H1 (cell line): ENCODE measurements around the gene SLC25A21. TPM values are rescaled to one million over a fixed set of nuclear protein-coding genes. Genes with fewer than 3 reads are reported as not detected.

Experiments
- CTCF ChIA-PET: fragments of 300-600 bp; sonication (Branson Sonifier 250); formaldehyde crosslinking; loops from one replicate; lab custom pipeline; 2021; ENCODE audit not compliant: partially characterized antibody; lab: Charles Lee
- POLR2A ChIA-PET: fragments of 300-600 bp; sonication (Branson Sonifier 250); formaldehyde crosslinking; loops from one replicate; lab custom pipeline; 2021; ENCODE audit warnings: inconsistent platforms; ENCODE audit not compliant: partially characterized antibody; lab: Charles Lee
- DNase-seq, 2 experiments: peaks; one replicate each; pipeline versions ENCODE4 v3.0.0 to v3.0.0-alpha.2; 2010 to 2022; ENCODE audit warnings: low spot score in 2 of 2, low read depth in 1 of 2, mixed read lengths in 1 of 2
- FAIRE-seq: peaks from 2 replicates; lab custom pipeline; 2011; peaks lifted over from hg19 to GRCh38; lab: Jason Lieb, UNC
- H2AFZ ChIP-seq: 2 replicates; pipeline ENCODE4 v1.8.1; 2012; ENCODE audit warnings: low read length, inconsistent platforms
- H2AK5ac ChIP-seq: 2 replicates; pipeline ENCODE4 v1.6.1; 2013; ENCODE audit warnings: low read depth, low read length
- H2BK120ac ChIP-seq: replicated peaks from 2 replicates; pipeline ENCODE3; 2013; ENCODE audit warnings: low read depth, low read length, inconsistent platforms
- H2BK12ac ChIP-seq: 2 replicates; pipeline ENCODE4 v1.6.1; 2013; ENCODE audit warnings: low read depth, low read length
- H2BK15ac ChIP-seq: 2 replicates; pipeline ENCODE4 v1.6.1; 2013; ENCODE audit warnings: low read length
- H2BK20ac ChIP-seq: 2 replicates; pipeline ENCODE4 v1.6.1; 2013; ENCODE audit warnings: low read length
- H2BK5ac ChIP-seq: 2 replicates; pipeline ENCODE4 v1.6.1; 2013; ENCODE audit warnings: low read depth, low read length
- H3K14ac ChIP-seq: 2 replicates; pipeline ENCODE4 v1.6.1; 2013; ENCODE audit warnings: inconsistent platforms; ENCODE audit not compliant: insufficient read length
- H3K18ac ChIP-seq: 2 replicates; pipeline ENCODE4 v1.6.1; 2013; ENCODE audit warnings: low read length; ENCODE audit errors: extremely low read depth
- H3K23ac ChIP-seq: 2 replicates; pipeline ENCODE4 v1.6.1; 2013; ENCODE audit warnings: inconsistent platforms; ENCODE audit not compliant: insufficient read length
- H3K23me2 ChIP-seq: 2 replicates; pipeline ENCODE4 v1.6.1; 2013; ENCODE audit warnings: low read depth, low read length
- H3K27ac ChIP-seq: 2 replicates; pipeline ENCODE4 v1.6.1; 2011; ENCODE audit warnings: low read depth, low read length, inconsistent platforms
- H3K27me3 ChIP-seq, 4 experiments: replicated peaks in 1 of 4; 1 replicate in 1 of 4; 2 replicates in 3 of 4; pipeline versions ENCODE4 v1.6.1 to v1.8.1; 2011 to 2013; ENCODE audit warnings: low read length in 3 of 4, mild to moderate bottlenecking in 3 of 4, inconsistent platforms in 2 of 4, mixed read lengths in 2 of 4, moderate library complexity in 1 of 4; ENCODE audit not compliant: control insufficient read depth in 3 of 4, insufficient read depth in 3 of 4; ENCODE audit errors: extremely low read depth in 1 of 4
- H3K36me3 ChIP-seq, 4 experiments: 2 replicates each; pipeline versions ENCODE4 v1.6.1 to v1.8.1; 2011 to 2013; ENCODE audit warnings: mild to moderate bottlenecking in 4 of 4, low read length in 3 of 4, moderate library complexity in 2 of 4, control low read depth in 1 of 4, inconsistent platforms in 1 of 4; ENCODE audit not compliant: insufficient read depth in 4 of 4, control insufficient read depth in 2 of 4
- H3K4ac ChIP-seq: replicated peaks from 2 replicates; pipeline ENCODE3; 2013; ENCODE audit warnings: low read length, low read depth, mixed read lengths, inconsistent platforms; ENCODE audit not compliant: insufficient read length
- H3K4me1 ChIP-seq, 4 experiments: replicated peaks in 1 of 4; 1 replicate in 1 of 4; 2 replicates in 3 of 4; pipeline versions ENCODE4 v1.6.1 to v1.8.1; 2011 to 2013; ENCODE audit warnings: low read length in 3 of 4, inconsistent platforms in 2 of 4, mixed read lengths in 1 of 4; ENCODE audit not compliant: insufficient read depth in 4 of 4, control insufficient read depth in 3 of 4
- H3K4me2 ChIP-seq, 2 experiments: 2 replicates each; pipeline versions ENCODE4 v1.6.1 to v1.8.1; 2011 to 2013; ENCODE audit warnings: low read depth in 2 of 2, low read length in 2 of 2, control low read depth in 1 of 2, inconsistent platforms in 1 of 2, mild to moderate bottlenecking in 1 of 2; ENCODE audit not compliant: insufficient read depth in 1 of 2
- H3K4me3 ChIP-seq, 4 experiments: fragments of 200-600, 300-600 bp in 1 of 4; sonication (generic), shearing (Covaris generic), sonication (Bioruptor Twin) in 1 of 4; 2 replicates each; pipeline versions ENCODE4 v1.5.1 to v1.8.1; 2011 to 2016; ENCODE audit warnings: low read length in 4 of 4, low read depth in 3 of 4, control low read depth in 2 of 4, inconsistent platforms in 2 of 4, mild to moderate bottlenecking in 2 of 4, mixed read lengths in 1 of 4, moderate library complexity in 1 of 4; ENCODE audit not compliant: insufficient read depth in 2 of 4; ENCODE audit errors: extremely low read depth in 1 of 4
- H3K56ac ChIP-seq: replicated peaks from 2 replicates; pipeline ENCODE3; 2013; ENCODE audit warnings: low read depth, mild to moderate bottlenecking, mixed read lengths, low read length, inconsistent platforms; ENCODE audit not compliant: insufficient read length
- H3K79me1 ChIP-seq: 2 replicates; pipeline ENCODE4 v1.6.1; 2013; ENCODE audit warnings: low read depth, low read length, control low read depth
- H3K79me2 ChIP-seq, 2 experiments: 2 replicates each; pipeline versions ENCODE4 v1.6.1 to v1.8.1; 2012 to 2013; ENCODE audit warnings: low read length in 2 of 2, mild to moderate bottlenecking in 2 of 2, inconsistent platforms in 1 of 2; ENCODE audit not compliant: insufficient read depth in 2 of 2, control insufficient read depth in 1 of 2
- H3K9ac ChIP-seq, 4 experiments: replicated peaks in 1 of 4; 1 replicate in 1 of 4; 2 replicates in 3 of 4; pipeline versions ENCODE4 v1.6.1 to v1.8.1; 2011 to 2013; ENCODE audit warnings: low read depth in 3 of 4, low read length in 3 of 4, control low read depth in 2 of 4, mild to moderate bottlenecking in 2 of 4, moderate library complexity in 2 of 4, inconsistent platforms in 1 of 4; ENCODE audit errors: extremely low read depth in 1 of 4
- H3K9me3 ChIP-seq, 2 experiments: 2 replicates each; pipeline versions ENCODE4 v1.6.1 to v1.8.1; 2012 to 2013; ENCODE audit warnings: mild to moderate bottlenecking in 2 of 2, moderate library complexity in 2 of 2, control low read depth in 1 of 2, inconsistent platforms in 1 of 2, low read depth in 1 of 2, low read length in 1 of 2, mixed read lengths in 1 of 2; ENCODE audit not compliant: insufficient read depth in 2 of 2
- H4K20me1 ChIP-seq, 2 experiments: replicated peaks in 1 of 2; 2 replicates each; pipeline versions ENCODE3 to v1.8.1; 2011 to 2013; ENCODE audit warnings: inconsistent platforms in 2 of 2, low read length in 2 of 2, mild to moderate bottlenecking in 1 of 2; ENCODE audit not compliant: insufficient read depth in 2 of 2, control insufficient read depth in 1 of 2
- H4K5ac ChIP-seq: 2 replicates; pipeline ENCODE4 v1.6.1; 2013; ENCODE audit warnings: low read length, low read depth, mixed read lengths, inconsistent platforms; ENCODE audit not compliant: insufficient read length
- H4K8ac ChIP-seq: 2 replicates; pipeline ENCODE4 v1.8.0; 2013; ENCODE audit warnings: mild to moderate bottlenecking, moderate library complexity, low read length, inconsistent platforms; ENCODE audit not compliant: insufficient read depth; ENCODE audit errors: extremely low read depth
- H4K91ac ChIP-seq: replicated peaks from 2 replicates; pipeline ENCODE3; 2013; ENCODE audit warnings: low read length, mixed read lengths, inconsistent platforms; ENCODE audit not compliant: insufficient read length
- CTCF ChIP-seq, 3 experiments: IDR thresholded peaks; 1 replicate in 2 of 3; 2 replicates in 1 of 3; pipeline versions ENCODE4 v1.5.1 to v1.6.1; 2011; ENCODE audit warnings: low read length in 3 of 3, mild to moderate bottlenecking in 3 of 3, inconsistent platforms in 2 of 3, low read depth in 1 of 3, moderate library complexity in 1 of 3; ENCODE audit not compliant: insufficient read depth in 1 of 3; ENCODE audit errors: control extremely low read depth in 1 of 3
- HDAC2 ChIP-seq, 2 experiments: fragments of 300-600 bp in 1 of 2; sonication (generic) in 1 of 2; IDR thresholded peaks; 2 replicates each; pipeline ENCODE4 v1.6.1; 2011 to 2012; ENCODE audit warnings: low read depth in 2 of 2, low read length in 2 of 2, mild to moderate bottlenecking in 2 of 2, moderate library complexity in 2 of 2, borderline replicate concordance in 1 of 2, inconsistent platforms in 1 of 2
- KDM4A ChIP-seq: IDR thresholded peaks from one replicate; pipeline ENCODE4 v1.7.1; 2012; ENCODE audit warnings: low read depth, mild to moderate bottlenecking, moderate library complexity, low read length, inconsistent platforms; ENCODE audit not compliant: severe bottlenecking
- POLR2A ChIP-seq, 2 experiments: IDR thresholded peaks; 1 replicate in 1 of 2; 2 replicates in 1 of 2; pipeline ENCODE4 v1.6.1; 2011; ENCODE audit warnings: low read depth in 2 of 2, low read length in 2 of 2, mild to moderate bottlenecking in 2 of 2; ENCODE audit errors: control extremely low read depth in 1 of 2
- RAD21 ChIP-seq, 2 experiments: IDR thresholded peaks in 1 of 2; conservative IDR thresholded peaks in 1 of 2; 2 replicates each; pipeline ENCODE4 v1.6.1; 2011; ENCODE audit warnings: low read depth in 2 of 2, low read length in 2 of 2, improper control_type of control experiment in 1 of 2, inconsistent platforms in 1 of 2, mild to moderate bottlenecking in 1 of 2, moderate library complexity in 1 of 2
- YY1 ChIP-seq: IDR thresholded peaks from 2 replicates; pipeline ENCODE4 v1.6.1; 2011; ENCODE audit warnings: low read depth, mild to moderate bottlenecking, low read length
- WGBS, 2 experiments: shearing (Covaris generic) in 1 of 2; methylation state at CpG; one replicate each; pipeline versions ENCODE4 v1.1.6 to v1.1.7; 2013 to 2015; ENCODE audit warnings: low lambda C conversion rate in 2 of 2, mixed read lengths in 2 of 2, inconsistent platforms in 1 of 2, low coverage in 1 of 2, missing lambda C conversion rate in 1 of 2; ENCODE audit not compliant: insufficient replicate concordance in 2 of 2, insufficient coverage in 1 of 2, insufficient read length in 1 of 2; ENCODE audit errors: extremely low coverage in 1 of 2, missing lambda C conversion rate in 1 of 2; 5-methylcytosine and 5-hydroxymethylcytosine counted together
- polyA plus RNA-seq, 7 experiments: library from polyadenylated mRNA; depleted of rRNA in 3 of 7; stranded (reverse) in 5 of 7; unstranded in 2 of 7; fragments of >200 nt in 5 of 7; fragments of 200-250 nt in 2 of 7; gene quantifications; 1 replicate in 5 of 7; 2 replicates in 1 of 7; 4 replicates in 1 of 7; pipeline versions ENCODE4 v1.2.1 to v1.2.3, GENCODE V29; 2011 to 2013; ENCODE audit warnings: missing spikeins in 2 of 7, mixed read lengths in 2 of 7
- total RNA-seq: library from RNA; stranded (reverse); fragmentation: NEBNext Ultra II Directional; extraction: Animal tissue kit (Norgen Biotek cat#: 25700); gene quantifications from 2 replicates; pipeline ENCODE4 v1.2.1, GENCODE V29; 2021

SLC25A21 gene
- total and polyA plus RNA-seq, 2 of the 8 experiments (the other 6 are each of a cell fraction or from before 2014, with no cell fraction given), result 6.9 to 15.7 TPM

DNA sequence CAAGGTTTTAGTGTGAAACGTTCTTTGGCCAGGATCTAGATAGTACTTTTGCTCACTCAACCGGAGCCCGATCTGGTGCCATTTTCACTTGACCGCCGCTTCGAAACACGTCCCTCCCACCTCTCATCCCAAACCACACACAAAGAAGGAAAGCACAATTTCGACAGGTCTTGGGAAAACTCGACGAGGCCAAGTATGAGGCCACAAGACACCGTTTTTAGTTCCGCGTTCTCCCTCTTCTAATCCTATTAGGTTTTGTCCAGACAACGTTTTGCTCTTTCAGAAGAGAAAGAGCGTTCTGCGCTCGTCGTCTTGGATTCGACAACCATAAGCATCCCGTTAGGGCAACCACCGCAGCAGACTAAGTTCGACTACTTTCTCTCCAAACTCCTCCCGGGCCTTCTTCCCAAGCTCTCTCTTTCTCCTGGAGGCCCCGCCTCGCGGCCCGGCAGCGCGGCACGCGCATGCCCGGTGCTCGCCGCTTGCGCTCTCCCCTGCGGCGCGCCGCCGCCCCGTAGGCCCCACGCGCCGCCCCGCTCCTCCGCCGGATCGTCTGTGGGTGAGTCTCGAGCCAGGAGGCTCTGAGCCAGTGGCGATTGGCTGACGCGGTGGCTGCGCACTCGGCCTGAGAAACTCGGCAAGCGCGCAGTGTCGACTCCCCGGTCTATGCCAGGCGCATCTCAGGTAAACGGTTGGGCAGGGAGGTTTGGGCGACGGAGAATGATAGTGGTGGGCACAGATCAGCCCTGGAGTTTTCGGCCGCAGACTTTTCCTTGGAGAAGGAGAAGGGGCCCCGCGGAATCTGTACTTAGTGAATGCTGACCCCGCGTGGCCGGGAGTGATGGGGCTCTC lies 25.2 kb upstream of the SLC25A21 start, which contains the start of gene MIPOL1:
MIPOL1 (plus strand) TSS at position 517 of the 852 bp plus-strand sequence. CDS start 49,952 bp downstream, outside the sequence.
- Histone ChIP-seq H3K79me1 (no peaks in the 10 kb centered on the region), H4K5ac (peak within 1 kb of the TSS; percentile 84), H3K23me2 (peaks cover 3% of the 10 kb centered on the region; the same call in 1 of the 2 replicates), H2BK120ac (no peak within 1 kb of the TSS), H2BK12ac (no peak within 1 kb of the TSS), H2AFZ (peak within 1 kb of the TSS; percentile 88), H2BK20ac (no peak within 1 kb of the TSS), H3K4me2 (peak within 1 kb of the TSS; percentile 83 to 93), H3K27ac (peak within 1 kb of the TSS; percentile 67; the same call in 1 of the 2 replicates), H3K56ac (peak within 1 kb of the TSS; percentile 60), H3K14ac (no peak within 1 kb of the TSS), H3K79me2 (peaks cover 0 to 35% of the 10 kb centered on the region in 2 experiments; a peak in 2 of 4 replicates), H2BK15ac (peak within 1 kb of the TSS; percentile 97; the same call in 1 of the 2 replicates), H3K23ac (no peak within 1 kb of the TSS), H3K4me3 (peak within 1 kb of the TSS; percentile 62 to 81 (median 72)), H3K36me3 (no peaks in the 10 kb centered on the region), H3K4ac (no peak within 1 kb of the TSS), H2BK5ac (no peak within 1 kb of the TSS), H2AK5ac (no peak within 1 kb of the TSS), H3K9me3 (no peaks in the 10 kb centered on the region), H3K18ac (peak within 1 kb of the TSS; percentile 93), H4K8ac (peak within 1 kb of the TSS; percentile 91; the same call in 1 of the 2 replicates), H4K91ac (peak within 1 kb of the TSS; percentile 78), H3K9ac (peak within 1 kb of the TSS; percentile 45 to 89 (median 80)), H3K27me3 (no peaks in the 10 kb centered on the region), H3K4me1 (peaks cover 0 to 3% (median 0%) of the 10 kb centered on the region in 4 experiments; a peak in 2 of 7 replicates), H4K20me1 (peaks cover 0 to 2% of the 10 kb centered on the region in 2 experiments)
- FAIRE-seq, result peak; percentile 55
- CTCF ChIA-PET, result interaction anchor here (0.6 to 2.6 kb wide), 8 partner anchors 10 to 691 kb away, joined by 3 to 11 read pairs (median 3); no protein-coding TSS in a partner anchor
- POLR2A ChIA-PET, result interaction anchor here (0.6 to 2.8 kb wide), 8 partner anchors 10 to 404 kb away, joined by 3 to 15 read pairs (median 4); partner anchors contain the start of gene SLC25A21
- peak; percentile 25 to 83 for DNase-seq
- 3% methylated on average over 47 of the region's 70 CpGs; no CpG with 5 or more reads in 1 of the 2 experiments for WGBS, 2 experiments
- peak; percentile 4; the same call in 1 of the 2 replicates for TF ChIP-seq YY1
- peak in 2 of 3 experiments; percentile 20 to 33; a peak in 2 of 4 replicates for TF ChIP-seq CTCF (IDR thresholded peaks at IDR 0.05; ENCODE audit: control extremely low read depth in 1 of 3, insufficient read depth in 1 of 3, low read depth in 1 of 3, low read length in 3 of 3)
- 0 out of 4 replicates have a peak, but pooled peaks of 1 of the 2 experiments have one; percentile 24 for TF ChIP-seq HDAC2 (IDR thresholded peaks at IDR 0.05; ENCODE audit: borderline replicate concordance in 1 of 2, low read depth in 2 of 2, low read length in 2 of 2)
- peak; percentile 75 to 79 for TF ChIP-seq POLR2A (IDR thresholded peaks at IDR 0.05; ENCODE audit: control extremely low read depth in 1 of 2, low read depth in 2 of 2, low read length in 2 of 2)
- TF ChIP-seq RAD21 (IDR thresholded peaks at IDR 0.05 in 1 of 2, conservative IDR thresholded peaks at IDR 0.05 in 1 of 2; ENCODE audit: low read depth in 2 of 2, low read length in 2 of 2), result peak; percentile 45 to 60
- TF ChIP-seq KDM4A, result peak; percentile 80
